H9 (cell line): Measurements from ENCODE around the gene MORN1. TPM values are rescaled to one million over a fixed set of nuclear protein-coding genes. Genes with fewer than 3 reads are reported as not detected.

Experiments used
- DNase-seq: peaks from one replicate; pipeline ENCODE4 v3.0.0-alpha.2; 2017
- H2AFZ ChIP-seq: one replicate; pipeline ENCODE4 v1.6.1; 2013; ENCODE audit warnings: mild to moderate bottlenecking, low read length, control low read depth, moderate library complexity
- H2AK5ac ChIP-seq: 2 replicates; pipeline ENCODE4 v1.6.1; 2013; ENCODE audit warnings: low read length, control low read depth, mixed read lengths; ENCODE audit not compliant: insufficient read length
- H2BK120ac ChIP-seq: one replicate; pipeline ENCODE4 v1.6.1; 2013; ENCODE audit warnings: low read depth, mild to moderate bottlenecking, low read length, control low read depth, inconsistent platforms; ENCODE audit not compliant: poor library complexity, severe bottlenecking
- H2BK12ac ChIP-seq: 2 replicates; pipeline ENCODE4 v1.6.1; 2013; ENCODE audit warnings: low read length, control low read depth, mixed read lengths, low read depth; ENCODE audit not compliant: insufficient read length
- H2BK15ac ChIP-seq: 2 replicates; pipeline ENCODE4 v1.6.1; 2013; ENCODE audit warnings: low read depth, low read length, control low read depth
- H2BK20ac ChIP-seq: one replicate; pipeline ENCODE4 v1.6.1; 2013; ENCODE audit warnings: low read depth, mild to moderate bottlenecking, low read length, control low read depth, inconsistent platforms; ENCODE audit not compliant: poor library complexity, severe bottlenecking
- H2BK5ac ChIP-seq: 2 replicates; pipeline ENCODE4 v1.6.1; 2013; ENCODE audit warnings: low read length, control low read depth, mixed read lengths; ENCODE audit not compliant: insufficient read length
- H3K14ac ChIP-seq: 2 replicates; pipeline ENCODE4 v1.6.1; 2013; ENCODE audit warnings: low read length, control low read depth; ENCODE audit not compliant: insufficient read depth
- H3K18ac ChIP-seq: 2 replicates; pipeline ENCODE4 v1.6.1; 2013; ENCODE audit warnings: low read depth, mild to moderate bottlenecking, mixed read lengths, low read length, control low read depth; ENCODE audit not compliant: insufficient read length
- H3K23ac ChIP-seq: 2 replicates; pipeline ENCODE4 v1.6.1; 2013; ENCODE audit warnings: low read length, control low read depth, mixed read lengths, low read depth; ENCODE audit not compliant: insufficient read length
- H3K23me2 ChIP-seq: 2 replicates; pipeline ENCODE4 v1.6.1; 2013; ENCODE audit warnings: low read depth, mild to moderate bottlenecking, mixed read lengths, low read length, control low read depth; ENCODE audit not compliant: insufficient read length, poor library complexity, severe bottlenecking
- H3K27ac ChIP-seq: 2 replicates; pipeline ENCODE4 v1.5.1; 2013; ENCODE audit warnings: low read length, control low read depth, mixed read lengths, low read depth; ENCODE audit not compliant: insufficient read length
- H3K27me3 ChIP-seq: 2 replicates; pipeline ENCODE4 v1.6.1; 2013; ENCODE audit warnings: low read length, control low read depth, inconsistent platforms; ENCODE audit not compliant: insufficient read depth
- H3K4ac ChIP-seq: 2 replicates; pipeline ENCODE4 v1.6.1; 2013; ENCODE audit warnings: low read depth, mild to moderate bottlenecking, control low read depth, inconsistent platforms, low read length, moderate library complexity
- H3K4me1 ChIP-seq: 2 replicates; pipeline ENCODE4 v1.6.1; 2013; ENCODE audit warnings: low read length, control low read depth, inconsistent platforms; ENCODE audit not compliant: insufficient read depth
- H3K4me2 ChIP-seq: 2 replicates; pipeline ENCODE4 v1.6.1; 2013; ENCODE audit warnings: low read length, control low read depth, mixed read lengths; ENCODE audit not compliant: insufficient read length, insufficient read depth
- H3K56ac ChIP-seq: 2 replicates; pipeline ENCODE4 v1.6.1; 2013; ENCODE audit warnings: low read depth, mild to moderate bottlenecking, mixed read lengths, low read length, control low read depth; ENCODE audit not compliant: insufficient read length
- H3K79me1 ChIP-seq: 2 replicates; pipeline ENCODE4 v1.6.1; 2013; ENCODE audit warnings: low read depth, mild to moderate bottlenecking, moderate library complexity, low read length, control low read depth, inconsistent platforms; ENCODE audit not compliant: insufficient read depth, poor library complexity, severe bottlenecking
- H3K79me2 ChIP-seq: 2 replicates; pipeline ENCODE4 v1.6.1; 2013; ENCODE audit warnings: low read length, control low read depth, inconsistent platforms; ENCODE audit not compliant: insufficient read depth
- H3K9ac ChIP-seq: 2 replicates; pipeline ENCODE4 v1.6.1; 2013; ENCODE audit warnings: low read length, control low read depth, mixed read lengths; ENCODE audit not compliant: insufficient read length; ENCODE audit errors: extremely low read depth
- H3K9me3 ChIP-seq: one replicate; pipeline ENCODE4 v1.6.1; 2013; ENCODE audit warnings: low read depth, low read length, inconsistent platforms; ENCODE audit not compliant: control insufficient read depth
- H3T11ph ChIP-seq: one replicate; pipeline ENCODE4 v1.6.1; 2013; ENCODE audit warnings: mild to moderate bottlenecking, low read length, control low read depth, inconsistent platforms
- H4K20me1 ChIP-seq: one replicate; pipeline ENCODE4 v1.6.1; 2013; ENCODE audit not compliant: control insufficient read depth, insufficient read length, insufficient read depth
- H4K5ac ChIP-seq: 2 replicates; pipeline ENCODE4 v1.6.1; 2013; ENCODE audit warnings: low read depth, mild to moderate bottlenecking, mixed read lengths, low read length, control low read depth; ENCODE audit not compliant: insufficient read length
- H4K8ac ChIP-seq: replicated peaks from 2 replicates; pipeline ENCODE4 v1.6.1; 2013; ENCODE audit warnings: low read length, control low read depth, mixed read lengths, low read depth; ENCODE audit not compliant: insufficient read length
- H4K91ac ChIP-seq: 2 replicates; pipeline ENCODE4 v1.6.1; 2013; ENCODE audit warnings: low read depth, mild to moderate bottlenecking, moderate library complexity, mixed read lengths, low read length, control low read depth; ENCODE audit not compliant: insufficient read length
- H3K27ac Mint-ChIP-seq, 3 experiments: 2 replicates in 2 of 3; 3 replicates in 1 of 3; pipeline ENCODE4 v1.8.0; 2020 to 2021; ENCODE audit warnings: mixed read lengths in 3 of 3, mild to moderate bottlenecking in 1 of 3, moderate library complexity in 1 of 3
- H3K27me3 Mint-ChIP-seq: 2 replicates; pipeline ENCODE4 v1.8.0; 2021; ENCODE audit warnings: low read depth, mild to moderate bottlenecking, moderate library complexity, mixed read lengths
- H3K36me3 Mint-ChIP-seq, 3 experiments: 2 replicates in 2 of 3; 3 replicates in 1 of 3; pipeline ENCODE4 v1.8.0; 2020 to 2021; ENCODE audit warnings: low read depth in 3 of 3, mixed read lengths in 3 of 3; ENCODE audit not compliant: insufficient read depth in 1 of 3
- H3K4me1 Mint-ChIP-seq, 2 experiments: 2 replicates each; pipeline ENCODE4 v1.8.0; 2020; ENCODE audit warnings: mixed read lengths in 2 of 2
- H3K4me3 Mint-ChIP-seq, 2 experiments: 2 replicates in 1 of 2; 3 replicates in 1 of 2; pipeline ENCODE4 v1.8.0; 2020 to 2021; ENCODE audit warnings: mild to moderate bottlenecking in 2 of 2, mixed read lengths in 2 of 2, moderate library complexity in 1 of 2
- H3K9me3 Mint-ChIP-seq, 2 experiments: 2 replicates in 1 of 2; 3 replicates in 1 of 2; pipeline ENCODE4 v1.8.0; 2020; ENCODE audit warnings: mild to moderate bottlenecking in 2 of 2, mixed read lengths in 2 of 2, moderate library complexity in 1 of 2
- CTCF ChIP-seq: fragments of 200-600 bp; sonication (generic); conservative IDR thresholded peaks from 3 replicates; pipeline ENCODE4 v1.8.0; 2021; ENCODE audit warnings: antibody characterized with exemption, mild to moderate bottlenecking
- WGBS: extraction: QIAGEN DNeasy Blood & Tissue Kit; methylation state at CpG from one replicate; pipeline ENCODE4 v1.1.7; 2013; ENCODE audit warnings: missing lambda C conversion rate, low lambda C conversion rate, mixed read lengths; ENCODE audit not compliant: insufficient read length; ENCODE audit errors: extremely low coverage; 5-methylcytosine and 5-hydroxymethylcytosine counted together
- total RNA-seq: library from RNA; stranded (reverse); gene quantifications from 2 replicates; pipeline ENCODE4 v1.2.1, GENCODE V29; 2021

MORN1 gene
- total RNA-seq, 1 experiment from 2014 or later: 12.7 TPM

GRCh38 chr1:2312515-2313301, 78.6 kb downstream of the MORN1 start:
- no peak overlapping the region for H4K5ac ChIP-seq
- Mint-ChIP-seq H3K9me3 (no peaks in the 10 kb centered on the region), H3K36me3 (peaks cover 9 to 12% (median 12%) of the 10 kb centered on the region in 3 experiments; a peak in 6 of 7 replicates), H3K4me3 (no peak overlapping the region), H3K27me3 (peaks cover 1% of the 10 kb centered on the region; the same call in 1 of the 2 replicates), H3K27ac (no peak overlapping the region; a peak in 1 of 7 replicates), H3K4me1 (peaks cover 4 to 28% of the 10 kb centered on the region in 2 experiments)
- no peak overlapping the region for H3K4me2 ChIP-seq
- no peak overlapping the region for H3K56ac ChIP-seq
- H3K23ac ChIP-seq: no peak overlapping the region
- no peak overlapping the region for H2AFZ ChIP-seq
- H3K9ac ChIP-seq: no peak overlapping the region
- no peak overlapping the region for H3K27ac ChIP-seq
- no peak overlapping the region for H2AK5ac ChIP-seq
- H3K9me3 ChIP-seq: no peaks in the 10 kb centered on the region
- no peaks in the 10 kb centered on the region for H3K23me2 ChIP-seq
- no peak for DNase-seq
- H3K14ac ChIP-seq: no peak overlapping the region; the same call in 1 of the 2 replicates
- no peaks in the 10 kb centered on the region for H4K20me1 ChIP-seq
- H3T11ph ChIP-seq: no peak overlapping the region
- H3K18ac ChIP-seq: no peak overlapping the region
- H3K79me1 ChIP-seq: no peaks in the 10 kb centered on the region
- H2BK5ac ChIP-seq: no peak overlapping the region
- no peak overlapping the region for H2BK12ac ChIP-seq
- WGBS: no CpG with 5 or more reads among the region's 24 CpGs
- TF ChIP-seq CTCF: no peak
- no peaks in the 10 kb centered on the region; the same call in 1 of the 2 replicates for H3K4me1 ChIP-seq
- H4K8ac ChIP-seq: no peak overlapping the region
- no peak overlapping the region for H2BK120ac ChIP-seq
- no peak overlapping the region; the same call in 1 of the 2 replicates for H2BK15ac ChIP-seq
- no peaks in the 10 kb centered on the region for H3K79me2 ChIP-seq
- H3K27me3 ChIP-seq: no peaks in the 10 kb centered on the region
- no peak overlapping the region for H3K4ac ChIP-seq
- no peak overlapping the region for H4K91ac ChIP-seq
- H2BK20ac ChIP-seq: no peak overlapping the region
